A673 (cell line): ENCODE results near the gene TAGLN. TPM values are rescaled to one million over a fixed set of nuclear protein-coding genes. Genes with fewer than 3 reads are reported as not detected.
"Not testable (repeated sequence)": the region's sequence is repeated elsewhere in the genome, so short reads cannot be mapped to it uniquely, and the experiment has no call there.

Source experiments
- BruUV-seq: library from RNA; stranded (reverse); fragments of 400-500 nt; replicated peaks from 2 replicates; lab custom pipeline; 2021; lab: Mats Ljungman, UMichigan
- CTCF ChIA-PET: fragments of 300-600 bp; sonication (Branson Sonifier 250); formaldehyde crosslinking; loops from one replicate; lab custom pipeline; 2022; ENCODE audit warnings: antibody characterized with exemption; lab: Charles Lee
- POLR2A ChIA-PET: fragments of 300-600 bp; sonication (Branson Sonifier 250); formaldehyde crosslinking; loops from one replicate; lab custom pipeline; 2022; ENCODE audit warnings: antibody characterized with exemption; ENCODE audit not compliant: low non-redundant PET; lab: Charles Lee
- DNase-seq: peaks from one replicate; pipeline ENCODE4 v3.0.0-alpha.2; 2015; ENCODE audit warnings: low spot score
- H3K27ac ChIP-seq: fragments of 200-600 bp; sonication (generic); 2 replicates; pipeline ENCODE4 v1.5.1; 2016; ENCODE audit warnings: mixed run types, low read depth, mild to moderate bottlenecking, mixed read lengths, antibody characterized with exemption, low read length; ENCODE audit not compliant: poor library complexity, severe bottlenecking
- H3K27me3 ChIP-seq: fragments of 200-600 bp; sonication (generic); replicated peaks from 2 replicates; pipeline ENCODE4 v1.6.1; 2017; ENCODE audit warnings: mixed run types, low read depth, mild to moderate bottlenecking, mixed read lengths, antibody characterized with exemption, low read length; ENCODE audit not compliant: insufficient read depth, poor library complexity
- H3K36me3 ChIP-seq: fragments of 200-600 bp; sonication (generic); 2 replicates; pipeline ENCODE4 v1.6.1; 2016; ENCODE audit warnings: mixed run types, mild to moderate bottlenecking, mixed read lengths, antibody characterized with exemption, low read length; ENCODE audit not compliant: insufficient read depth, poor library complexity, severe bottlenecking
- H3K4me1 ChIP-seq: fragments of 200-600 bp; sonication (generic); 2 replicates; pipeline ENCODE4 v1.6.1; 2017; ENCODE audit warnings: mixed run types, mild to moderate bottlenecking, mixed read lengths, antibody characterized with exemption, low read length; ENCODE audit not compliant: insufficient read depth, poor library complexity, severe bottlenecking
- H3K4me3 ChIP-seq: fragments of 200-600 bp; sonication (generic); 2 replicates; pipeline ENCODE4 v1.5.1; 2016; ENCODE audit warnings: low read depth, mixed run types, mild to moderate bottlenecking, mixed read lengths, low read length; ENCODE audit not compliant: poor library complexity, severe bottlenecking
- H3K9me3 ChIP-seq: fragments of 200-600 bp; sonication (generic); 2 replicates; pipeline ENCODE4 v1.6.1; 2016; ENCODE audit warnings: mixed run types, low read depth, mild to moderate bottlenecking, mixed read lengths, antibody characterized with exemption, low read length; ENCODE audit not compliant: poor library complexity, severe bottlenecking
- EZH2 ChIP-seq: fragments of 200-600 bp; sonication (generic); IDR thresholded peaks from 2 replicates; pipeline ENCODE4 v1.6.1; 2017; ENCODE audit warnings: borderline replicate concordance, low read depth, mild to moderate bottlenecking, mixed read lengths, antibody characterized with exemption, low read length; ENCODE audit not compliant: poor library complexity, severe bottlenecking
- intact Hi-C: fragments of 100-400 bp; cut with micrococcal nuclease; formaldehyde crosslinking; loops from one replicate; pipeline ENCODE4 v1.10.0; 2022; ENCODE audit not compliant: unreplicated experiment
- total RNA-seq: library from RNA; stranded (reverse); gene quantifications from 2 replicates; pipeline ENCODE4 v1.2.3, GENCODE V29; 2021
- TF ChIP-seq, protein P1 (sequence below): fragments of 300-800, 200-600 bp; sonication (generic); conservative IDR thresholded peaks from 2 replicates; pipeline ENCODE4 v1.5.1; 2017; ENCODE audit warnings: low read depth, mild to moderate bottlenecking, antibody characterized with exemption, low read length, moderate library complexity, mixed read lengths

TAGLN gene
- total RNA-seq, 1 experiment from 2014 or later, result 27.2 TPM

DNA sequence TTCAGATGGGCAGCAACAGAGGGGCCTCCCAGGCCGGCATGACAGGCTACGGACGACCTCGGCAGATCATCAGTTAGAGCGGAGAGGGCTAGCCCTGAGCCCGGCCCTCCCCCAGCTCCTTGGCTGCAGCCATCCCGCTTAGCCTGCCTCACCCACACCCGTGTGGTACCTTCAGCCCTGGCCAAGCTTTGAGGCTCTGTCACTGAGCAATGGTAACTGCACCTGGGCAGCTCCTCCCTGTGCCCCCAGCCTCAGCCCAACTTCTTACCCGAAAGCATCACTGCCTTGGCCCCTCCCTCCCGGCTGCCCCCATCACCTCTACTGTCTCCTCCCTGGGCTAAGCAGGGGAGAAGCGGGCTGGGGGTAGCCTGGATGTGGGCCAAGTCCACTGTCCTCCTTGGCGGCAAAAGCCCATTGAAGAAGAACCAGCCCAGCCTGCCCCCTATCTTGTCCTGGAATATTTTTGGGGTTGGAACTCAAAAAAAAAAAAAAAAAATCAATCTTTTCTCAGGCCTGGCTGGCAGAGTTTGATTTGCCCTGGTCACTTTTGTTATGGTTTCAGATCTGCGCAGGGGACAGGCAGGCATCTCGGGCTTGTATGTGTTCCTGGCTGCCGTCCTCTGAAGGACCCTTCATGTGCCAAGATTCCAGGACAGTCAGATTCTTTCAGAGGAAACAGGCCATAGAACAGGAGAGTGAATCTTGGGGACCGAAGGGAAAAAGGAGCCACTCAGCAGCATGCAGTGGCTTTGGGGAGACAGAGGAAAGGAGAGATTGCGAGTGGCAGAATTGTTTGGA is 5.3 kb downstream of the TAGLN start:
- ChIA-PET POLR2A (no interaction called here), CTCF (no interaction called here)
- Histone ChIP-seq H3K27ac (no peak overlapping the region), H3K27me3 (no peaks in the 10 kb centered on the region), H3K36me3 (peaks cover 6% of the 10 kb centered on the region), H3K4me3 (no peak overlapping the region), H3K9me3 (no peaks in the 10 kb centered on the region), H3K4me1 (no peaks in the 10 kb centered on the region)
- no peak for DNase-seq
- intact Hi-C loops, result loop anchor here (5.0 kb wide), 1 partner anchor 72 kb away; no protein-coding TSS in a partner anchor
- no peak for TF ChIP-seq EZH2
- TF ChIP-seq, protein P1, sequence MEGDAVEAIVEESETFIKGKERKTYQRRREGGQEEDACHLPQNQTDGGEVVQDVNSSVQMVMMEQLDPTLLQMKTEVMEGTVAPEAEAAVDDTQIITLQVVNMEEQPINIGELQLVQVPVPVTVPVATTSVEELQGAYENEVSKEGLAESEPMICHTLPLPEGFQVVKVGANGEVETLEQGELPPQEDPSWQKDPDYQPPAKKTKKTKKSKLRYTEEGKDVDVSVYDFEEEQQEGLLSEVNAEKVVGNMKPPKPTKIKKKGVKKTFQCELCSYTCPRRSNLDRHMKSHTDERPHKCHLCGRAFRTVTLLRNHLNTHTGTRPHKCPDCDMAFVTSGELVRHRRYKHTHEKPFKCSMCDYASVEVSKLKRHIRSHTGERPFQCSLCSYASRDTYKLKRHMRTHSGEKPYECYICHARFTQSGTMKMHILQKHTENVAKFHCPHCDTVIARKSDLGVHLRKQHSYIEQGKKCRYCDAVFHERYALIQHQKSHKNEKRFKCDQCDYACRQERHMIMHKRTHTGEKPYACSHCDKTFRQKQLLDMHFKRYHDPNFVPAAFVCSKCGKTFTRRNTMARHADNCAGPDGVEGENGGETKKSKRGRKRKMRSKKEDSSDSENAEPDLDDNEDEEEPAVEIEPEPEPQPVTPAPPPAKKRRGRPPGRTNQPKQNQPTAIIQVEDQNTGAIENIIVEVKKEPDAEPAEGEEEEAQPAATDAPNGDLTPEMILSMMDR, result no peak
- no TSS peak for BruUV-seq

DNA sequence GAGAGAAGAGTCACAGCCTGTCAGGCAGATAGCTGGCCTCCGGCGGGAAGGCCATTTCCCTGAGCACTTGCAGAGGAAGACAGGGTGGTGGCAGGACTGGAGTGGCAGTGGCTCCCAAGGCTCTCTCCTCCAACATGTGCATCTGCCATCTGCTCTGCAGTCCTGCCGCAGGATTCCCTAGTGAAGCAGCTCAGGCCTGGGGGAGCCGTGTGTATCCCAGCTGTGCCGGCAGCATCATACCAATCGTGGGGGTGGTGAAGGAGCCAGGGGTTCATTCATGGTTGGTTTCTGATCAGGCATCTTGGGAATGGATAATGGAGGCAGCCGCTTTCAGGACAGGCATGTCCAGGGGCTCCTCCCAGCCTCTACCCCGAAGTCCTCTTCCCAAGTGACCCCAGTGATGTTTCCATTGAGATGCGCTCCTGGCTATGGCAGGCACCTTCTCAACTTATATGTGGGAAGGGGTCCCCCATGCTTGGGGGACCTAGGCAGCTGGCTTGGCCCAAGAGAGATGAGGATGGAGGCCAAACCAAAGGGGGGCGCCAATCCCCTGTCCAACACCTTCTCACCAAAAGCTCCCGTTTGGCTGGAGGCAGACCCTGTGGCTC is 6.1 kb downstream of the TAGLN start:
- ChIA-PET CTCF (no interaction called here), POLR2A (no interaction called here)
- H3K27me3 ChIP-seq, result no peaks in the 10 kb centered on the region
- no peaks in the 10 kb centered on the region for H3K9me3 ChIP-seq
- H3K27ac ChIP-seq, result no peak overlapping the region
- no peak overlapping the region for H3K4me3 ChIP-seq
- TF ChIP-seq, protein P1, result no peak
- no peak for TF ChIP-seq EZH2
- BruUV-seq, result no TSS peak
- DNase-seq, result no peak
- no peaks in the 10 kb centered on the region for H3K4me1 ChIP-seq
- H3K36me3 ChIP-seq, result peaks cover 6% of the 10 kb centered on the region
- intact Hi-C loops, result loop anchor here (5.0 kb wide), 1 partner anchor 73 kb away; no protein-coding TSS in a partner anchor

DNA sequence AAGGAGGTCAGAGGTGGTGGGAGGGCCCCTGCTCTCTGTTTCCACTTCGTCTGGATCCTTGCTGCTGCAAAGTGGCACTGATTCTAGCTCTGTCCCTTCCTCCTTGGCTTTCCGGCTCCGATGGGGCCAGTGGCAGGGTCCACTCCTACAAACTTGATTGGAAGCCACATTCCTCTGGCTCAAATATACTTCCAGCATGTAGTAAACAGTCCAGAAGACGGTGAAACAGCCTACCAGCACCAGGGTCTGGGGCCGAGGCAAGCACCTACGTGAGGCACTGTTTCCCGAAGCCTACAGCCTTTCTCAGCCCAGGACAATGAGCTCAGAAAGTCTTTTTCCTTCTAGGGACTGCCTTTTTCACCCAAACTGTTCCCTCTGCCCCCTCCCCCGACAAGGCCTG is 6.9 kb downstream of the TAGLN start:
- H3K9me3 ChIP-seq, DNase-seq, H3K4me1 ChIP-seq, POLR2A ChIA-PET, H3K27me3 ChIP-seq, CTCF ChIA-PET, BruUV-seq, H3K27ac ChIP-seq, H3K36me3 ChIP-seq, H3K4me3 ChIP-seq: not testable (repeated sequence)
- intact Hi-C loops, result loop anchor here (5.0 kb wide), 1 partner anchor 74 kb away; no protein-coding TSS in a partner anchor

DNA sequence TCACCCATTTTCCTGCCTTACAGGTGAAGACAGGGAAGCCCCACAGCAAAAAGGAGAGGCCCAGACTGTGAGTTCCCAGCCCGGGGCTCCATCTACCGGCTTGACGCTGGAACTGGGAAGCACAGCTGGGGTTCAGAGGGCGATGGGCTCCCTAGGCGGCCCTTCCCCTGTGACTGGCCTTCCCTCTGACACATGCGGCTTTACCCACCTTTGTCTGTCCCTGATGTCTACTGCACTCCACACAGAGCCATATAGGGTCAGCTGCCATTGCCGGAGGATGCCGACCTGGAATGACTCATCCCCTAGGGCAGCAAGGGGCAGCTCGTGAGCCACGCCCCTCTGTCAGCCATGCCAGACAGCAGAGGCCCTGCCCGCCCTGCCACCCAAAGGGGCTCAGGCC is 7.7 kb downstream of the TAGLN start:
- H3K36me3 ChIP-seq, H3K4me3 ChIP-seq, POLR2A ChIA-PET, H3K4me1 ChIP-seq, H3K9me3 ChIP-seq, H3K27ac ChIP-seq, H3K27me3 ChIP-seq, CTCF ChIA-PET, BruUV-seq, DNase-seq: not testable (repeated sequence)
- intact Hi-C loops, result loop anchor here (5.0 kb wide), 1 partner anchor 75 kb away; no protein-coding TSS in a partner anchor

DNA sequence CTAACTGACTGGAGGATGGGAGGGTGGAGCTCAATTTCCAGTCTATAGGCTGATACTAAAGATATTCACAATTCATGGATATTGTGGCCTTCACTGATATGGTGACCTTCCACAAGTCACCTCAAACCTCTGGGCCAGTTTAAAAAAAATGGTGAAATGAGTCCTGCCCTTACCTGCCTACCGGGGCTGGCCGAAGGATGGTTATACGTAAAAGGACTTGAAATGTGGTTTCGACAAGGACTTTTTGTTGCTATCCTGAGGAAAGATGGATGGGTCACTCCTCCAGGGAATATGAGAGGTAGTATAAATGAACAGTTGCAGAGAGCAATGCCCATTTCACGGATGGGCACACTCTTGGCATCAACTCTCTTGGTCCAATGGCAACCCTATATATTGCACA is 8.3 kb downstream of the TAGLN start:
- H3K9me3 ChIP-seq, POLR2A ChIA-PET, H3K4me3 ChIP-seq, H3K27me3 ChIP-seq, CTCF ChIA-PET, H3K27ac ChIP-seq, H3K4me1 ChIP-seq, DNase-seq, H3K36me3 ChIP-seq, BruUV-seq: not testable (repeated sequence)
- intact Hi-C loops, result loop anchor here (5.0 kb wide), 1 partner anchor 75 kb away; no protein-coding TSS in a partner anchor
